Astrocyte of the hippocampus (primary cell): ENCODE measurements around the gene C1orf167.

Experiments used
- DNase-seq: peaks from one replicate; pipeline ENCODE4 v3.0.0; 2011; ENCODE audit warnings: low read depth, low spot score

C1orf167 gene

GRCh38 chr1:11761988-11762406, at the start of gene C1orf167:
C1orf167 (plus strand) TSS chr1:11762193; CDS start chr1:11764401, 2,208 bp downstream.
- DNase-seq = no peak

GRCh38 chr1:11712285-11712684, 49.7 kb upstream of the C1orf167 start:
- no peak for DNase-seq

GRCh38 chr1:11713095-11713494, 48.9 kb upstream of the C1orf167 start:
- DNase-seq = no peak

GRCh38 chr1:11714831-11715575, 47.0 kb upstream of the C1orf167 start:
- DNase-seq = no peak

- peak; percentile 83 for DNase-seq
These were observed 42.5 kb upstream of the C1orf167 start for GRCh38 chr1:11719313-11720032.

- DNase-seq = no peak
These were observed 42.0 kb upstream of the C1orf167 start for GRCh38 chr1:11720033-11720376.

GRCh38 chr1:11720525-11720924, 41.5 kb upstream of the C1orf167 start:
- DNase-seq = no peak

- DNase-seq = no peak
These were observed 40.7 kb upstream of the C1orf167 start for GRCh38 chr1:11721311-11721710.

- no peak for DNase-seq
These were observed 39.5 kb upstream of the C1orf167 start for GRCh38 chr1:11722538-11722937.

- DNase-seq = no peak
These were observed 36.4 kb upstream of the C1orf167 start for GRCh38 chr1:11725616-11726015.

GRCh38 chr1:11727119-11727518, 34.9 kb upstream of the C1orf167 start:
- no peak for DNase-seq

GRCh38 chr1:11728126-11728806, 33.7 kb upstream of the C1orf167 start:
- DNase-seq = no peak

- DNase-seq = no peak
These were observed 32.9 kb upstream of the C1orf167 start for GRCh38 chr1:11729155-11729497.

GRCh38 chr1:11729498-11730428, 32.2 kb upstream of the C1orf167 start:
- peak; percentile 50 for DNase-seq

GRCh38 chr1:11730429-11730891, 31.5 kb upstream of the C1orf167 start:
- no peak for DNase-seq

GRCh38 chr1:11731691-11732283, 30.2 kb upstream of the C1orf167 start:
- DNase-seq = peak; percentile 78

- DNase-seq = no peak
These were observed 28.7 kb upstream of the C1orf167 start for GRCh38 chr1:11733306-11733705.

- no peak for DNase-seq
These were observed 26.5 kb upstream of the C1orf167 start for GRCh38 chr1:11735531-11735853.

- peak; percentile 96 for DNase-seq
These were observed 25.9 kb upstream of the C1orf167 start, which contains the start of gene AGTRAP for GRCh38 chr1:11735854-11736745. AGTRAP (plus strand) TSS chr1:11736136; CDS start chr1:11736209, 73 bp downstream.
